ENCODE results near the gene SPN. TPM values are rescaled to one million over a fixed set of nuclear protein-coding genes. Genes with fewer than 3 reads are reported as not detected.
"Not testable (repeated sequence)": the region's sequence is repeated elsewhere in the genome, so short reads cannot be mapped to it uniquely, and the experiment has no call there.

The SPN gene
- 1 to 10 TPM; 1.3 to 2.0 TPM for total RNA-seq

DNA sequence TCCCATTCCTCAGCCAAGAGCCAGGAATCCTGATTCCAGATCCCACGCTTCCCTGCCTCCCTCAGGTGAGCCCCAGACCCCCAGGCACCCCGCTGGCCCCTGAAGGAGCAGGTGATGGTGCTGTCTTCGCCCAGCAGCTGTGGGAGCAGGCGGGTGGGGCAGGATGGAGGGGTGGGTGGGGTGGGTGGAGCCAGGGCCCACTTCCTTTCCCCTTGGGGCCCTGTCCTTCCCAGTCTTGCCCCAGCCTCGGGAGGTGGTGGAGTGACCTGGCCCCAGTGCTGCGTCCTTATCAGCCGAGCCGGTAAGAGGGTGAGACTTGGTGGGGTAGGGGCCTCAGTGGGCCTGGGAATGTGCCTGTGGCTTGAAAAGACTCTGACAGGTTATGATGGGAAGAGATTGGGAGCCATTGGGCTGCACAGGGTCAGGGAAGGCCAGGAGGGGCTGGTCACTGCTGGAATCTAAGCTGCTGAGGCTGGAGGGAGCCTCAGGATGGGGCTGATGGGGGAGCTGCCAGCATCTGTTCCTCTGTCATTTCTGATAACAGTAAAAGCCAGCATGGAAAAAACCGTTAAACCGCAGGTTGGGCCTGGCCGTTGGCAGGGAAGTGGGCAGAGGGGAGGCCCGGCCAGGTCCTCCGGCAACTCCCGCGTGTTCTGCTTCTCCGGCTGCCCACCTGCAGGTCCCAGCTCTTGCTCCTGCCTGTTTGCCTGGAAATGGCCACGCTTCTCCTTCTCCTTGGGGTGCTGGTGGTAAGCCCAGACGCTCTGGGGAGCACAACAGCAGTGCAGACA, at the start of gene SPN:
Gene SPN (plus strand): TSS at position 232 of the 791 bp plus-strand sequence. CDS start 482 bp downstream, at position 714.
- DNase-seq (no peak), ATAC-seq (no peak)
- Histone ChIP-seq H3K27ac (no peak within 1 kb of the TSS), H3K4me3 (no peak within 1 kb of the TSS), H3K27me3 (no peaks in the 10 kb centered on the region), H3K4me1 (no peaks in the 10 kb centered on the region), H3K9me3 (no peaks in the 10 kb centered on the region), H3K36me3 (replicated peaks in 1 of 2; ENCODE audit: insufficient read depth in 1 of 2, low read depth in 2 of 2) (no peaks in the 10 kb centered on the region)
- WGBS, 2 donors, result 64 to 75% methylated on average over 5 to 16 of the region's 18 CpGs
- intact Hi-C loops (cut with DNase I), result no loop called here
- TF ChIP-seq POLR2A (IDR thresholded peaks at IDR 0.05), result no peak
- TF ChIP-seq, protein P1, sequence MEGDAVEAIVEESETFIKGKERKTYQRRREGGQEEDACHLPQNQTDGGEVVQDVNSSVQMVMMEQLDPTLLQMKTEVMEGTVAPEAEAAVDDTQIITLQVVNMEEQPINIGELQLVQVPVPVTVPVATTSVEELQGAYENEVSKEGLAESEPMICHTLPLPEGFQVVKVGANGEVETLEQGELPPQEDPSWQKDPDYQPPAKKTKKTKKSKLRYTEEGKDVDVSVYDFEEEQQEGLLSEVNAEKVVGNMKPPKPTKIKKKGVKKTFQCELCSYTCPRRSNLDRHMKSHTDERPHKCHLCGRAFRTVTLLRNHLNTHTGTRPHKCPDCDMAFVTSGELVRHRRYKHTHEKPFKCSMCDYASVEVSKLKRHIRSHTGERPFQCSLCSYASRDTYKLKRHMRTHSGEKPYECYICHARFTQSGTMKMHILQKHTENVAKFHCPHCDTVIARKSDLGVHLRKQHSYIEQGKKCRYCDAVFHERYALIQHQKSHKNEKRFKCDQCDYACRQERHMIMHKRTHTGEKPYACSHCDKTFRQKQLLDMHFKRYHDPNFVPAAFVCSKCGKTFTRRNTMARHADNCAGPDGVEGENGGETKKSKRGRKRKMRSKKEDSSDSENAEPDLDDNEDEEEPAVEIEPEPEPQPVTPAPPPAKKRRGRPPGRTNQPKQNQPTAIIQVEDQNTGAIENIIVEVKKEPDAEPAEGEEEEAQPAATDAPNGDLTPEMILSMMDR (IDR thresholded peaks at IDR 0.05), result no peak

GRCh38 chr16:29613307-29614057, 49.6 kb upstream of the SPN start:
- intact Hi-C loops (cut with DNase I); H3K9me3 ChIP-seq; H3K27me3 ChIP-seq; H3K4me3 ChIP-seq; H3K36me3 ChIP-seq (replicated peaks in 1 of 2; ENCODE audit: insufficient read depth in 1 of 2, low read depth in 2 of 2): not testable (repeated sequence)
- ATAC-seq (peak; percentile 69), DNase-seq (peak; percentile 64 to 79 (median 71))
- 2 to 4% methylated on average over 5 to 21 of the region's 100 CpGs for WGBS, 2 donors
- Histone ChIP-seq H3K27ac (peak overlapping the region in 1 of 4 donors; percentile 21), H3K4me1 (peaks cover 14% of the 10 kb centered on the region)
- TF ChIP-seq POLR2A (IDR thresholded peaks at IDR 0.05), result peak in 1 of 3 donors; percentile 36

GRCh38 chr16:29614691-29615314, 48.2 kb upstream of the SPN start:
- intact Hi-C loops (cut with DNase I); ATAC-seq; H3K4me3 ChIP-seq; H3K27me3 ChIP-seq; H3K9me3 ChIP-seq; DNase-seq; H3K36me3 ChIP-seq (replicated peaks in 1 of 2; ENCODE audit: insufficient read depth in 1 of 2, low read depth in 2 of 2); H3K27ac ChIP-seq: not testable (repeated sequence)
- H3K4me1 ChIP-seq, result peaks cover 14% of the 10 kb centered on the region
- 75 to 81% methylated on average over 4 to 15 of the region's 22 CpGs for WGBS, 2 donors

DNA sequence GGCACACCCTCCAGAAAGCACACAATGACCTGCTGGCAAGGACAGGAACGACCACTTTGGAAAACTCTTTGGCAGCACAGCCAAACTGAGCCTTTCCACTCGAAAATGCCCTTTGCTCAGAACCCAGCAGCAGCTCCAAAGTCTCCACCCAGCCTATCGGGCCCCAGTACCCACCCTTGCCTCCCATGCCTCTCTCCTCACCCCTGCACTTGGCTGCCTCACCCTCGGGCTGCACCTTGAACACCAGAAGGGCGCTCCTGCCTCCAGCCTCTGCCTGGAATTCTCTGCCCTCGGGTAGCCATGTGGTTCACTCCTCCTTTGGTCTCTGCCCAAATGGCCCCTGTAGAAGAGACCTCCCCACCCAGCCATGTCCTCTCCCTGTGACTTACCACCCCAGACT, 46.9 kb upstream of the SPN start:
- H3K9me3 ChIP-seq; H3K4me3 ChIP-seq; H3K27me3 ChIP-seq; H3K27ac ChIP-seq; H3K36me3 ChIP-seq (replicated peaks in 1 of 2; ENCODE audit: insufficient read depth in 1 of 2, low read depth in 2 of 2); intact Hi-C loops (cut with DNase I); DNase-seq; ATAC-seq: not testable (repeated sequence)
- 57% methylated on average over 5 of the region's 6 CpGs; no CpG with 5 or more reads in 1 of the 2 donors for WGBS, 2 donors
- H3K4me1 ChIP-seq, result peaks cover 14% of the 10 kb centered on the region

GRCh38 chr16:29620591-29620990, 42.5 kb upstream of the SPN start:
- H3K27me3 ChIP-seq; ATAC-seq; intact Hi-C loops (cut with DNase I); H3K36me3 ChIP-seq (replicated peaks in 1 of 2; ENCODE audit: insufficient read depth in 1 of 2, low read depth in 2 of 2); H3K9me3 ChIP-seq; H3K4me3 ChIP-seq; H3K4me1 ChIP-seq; H3K27ac ChIP-seq: not testable (repeated sequence)
- peak in 1 of 4 donors; percentile 31 for DNase-seq
- TF ChIP-seq, protein P1 (IDR thresholded peaks at IDR 0.05), result peak in 1 of 7 experiments; percentile 13
- WGBS, 2 donors, result 66 to 78% methylated on average over 5 to 6 of the region's 6 CpGs

DNA sequence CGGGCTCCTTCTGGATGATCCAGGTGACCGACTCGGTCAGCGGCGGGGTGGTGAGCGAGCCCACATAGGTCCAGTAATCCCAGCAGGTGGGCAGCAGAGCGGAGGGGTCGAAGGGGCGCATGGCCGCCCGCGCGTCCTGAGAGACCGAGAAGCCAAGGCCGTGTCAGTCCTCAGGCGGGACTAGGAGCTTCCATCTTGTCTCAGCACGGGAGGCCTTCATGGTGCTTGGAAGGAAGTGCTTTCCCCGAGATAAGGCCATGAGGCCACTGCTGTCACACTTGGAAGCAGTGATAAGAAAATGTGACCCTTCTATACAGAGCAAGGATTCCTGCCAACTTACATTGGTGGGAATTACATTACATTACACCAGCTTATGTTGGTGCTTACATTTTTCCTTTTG, 40.3 kb upstream of the SPN start:
- 85% methylated on average over 8 of the region's 18 CpGs; no CpG with 5 or more reads in 1 of the 2 donors for WGBS, 2 donors
- not testable (repeated sequence) for ATAC-seq

GRCh38 chr16:29623253-29623652, 39.8 kb upstream of the SPN start:
- H3K4me1 ChIP-seq; H3K36me3 ChIP-seq (replicated peaks in 1 of 2; ENCODE audit: insufficient read depth in 1 of 2, low read depth in 2 of 2); H3K27me3 ChIP-seq; DNase-seq; ATAC-seq; H3K9me3 ChIP-seq; H3K27ac ChIP-seq; intact Hi-C loops (cut with DNase I); H3K4me3 ChIP-seq: not testable (repeated sequence)
- 88 to 91% methylated on average over 5 of the region's 5 CpGs for WGBS, 2 donors

More for the DNA sequence above, 40.3 kb upstream of the SPN start:
- H3K27me3 ChIP-seq; DNase-seq; intact Hi-C loops (cut with DNase I); H3K27ac ChIP-seq; H3K4me1 ChIP-seq; H3K36me3 ChIP-seq (replicated peaks in 1 of 2; ENCODE audit: insufficient read depth in 1 of 2, low read depth in 2 of 2); H3K4me3 ChIP-seq; H3K9me3 ChIP-seq: not testable (repeated sequence)

DNA sequence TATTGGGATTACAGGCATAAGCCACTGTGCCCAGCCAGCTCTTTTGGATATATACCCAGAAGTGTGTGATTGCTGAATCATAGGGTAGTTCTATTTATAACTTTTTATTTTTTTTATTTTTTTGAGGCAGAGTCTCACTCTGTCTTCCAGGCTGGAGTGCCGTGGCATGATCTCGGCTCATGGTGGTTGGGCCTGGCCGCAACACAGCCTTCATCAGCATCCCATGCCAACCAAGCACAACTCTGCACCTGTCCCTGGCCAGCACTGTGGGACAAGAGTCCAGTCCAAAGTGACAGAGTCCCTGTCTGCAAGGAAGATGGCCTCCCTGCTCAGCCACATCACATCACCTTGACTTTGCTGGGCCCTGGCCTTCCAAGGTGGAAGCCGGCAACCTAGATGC, 37.9 kb upstream of the SPN start:
- intact Hi-C loops (cut with DNase I); H3K4me1 ChIP-seq; H3K4me3 ChIP-seq; H3K9me3 ChIP-seq; H3K36me3 ChIP-seq (replicated peaks in 1 of 2; ENCODE audit: insufficient read depth in 1 of 2, low read depth in 2 of 2); H3K27ac ChIP-seq; ATAC-seq; DNase-seq; H3K27me3 ChIP-seq: not testable (repeated sequence)
- 84% methylated on average over 4 of the region's 4 CpGs; no CpG with 5 or more reads in 1 of the 2 donors for WGBS, 2 donors

- H3K4me3 ChIP-seq; intact Hi-C loops (cut with DNase I); ATAC-seq; H3K4me1 ChIP-seq; H3K9me3 ChIP-seq; H3K36me3 ChIP-seq (replicated peaks in 1 of 2; ENCODE audit: insufficient read depth in 1 of 2, low read depth in 2 of 2); H3K27me3 ChIP-seq; H3K27ac ChIP-seq: not testable (repeated sequence)
- WGBS, 2 donors, result 49 to 68% methylated on average over 12 to 14 of the region's 16 CpGs
- peak in 1 of 4 donors; percentile 44 for DNase-seq
Observed at GRCh38 chr16:29626778-29627331, 36.2 kb upstream of the SPN start.

All from body of pancreas (tissue), 4 donors.